ENCODE data around the gene GOLGA8K.
"Not testable (repeated sequence)": the region's sequence is repeated elsewhere in the genome, so short reads cannot be mapped to it uniquely, and the experiment has no call there.

GOLGA8K gene

GRCh38 chr15:32403192-32403591 is at the start of gene GOLGA8K:
Gene GOLGA8K (minus strand): TSS chr15:32403292. CDS start chr15:32403194, 98 bp downstream.
- H4K20me1 ChIP-seq; H3K4me2 ChIP-seq; H3K4me3 ChIP-seq; H3K9ac ChIP-seq; H3K27ac ChIP-seq; H3K9me3 ChIP-seq (replicated peaks in 1 of 11); H3K36me3 ChIP-seq; H3K27me3 ChIP-seq; H3K4me1 ChIP-seq: not testable (repeated sequence)

GRCh38 chr15:32440445-32440977 is 37.4 kb upstream of the GOLGA8K start:
- H3K4me3 ChIP-seq; H3K36me3 ChIP-seq; H4K20me1 ChIP-seq; H3K27ac ChIP-seq; H3K27me3 ChIP-seq; H3K4me1 ChIP-seq; H3K4me2 ChIP-seq; H3K9me3 ChIP-seq (replicated peaks in 1 of 11); H3K9ac ChIP-seq: not testable (repeated sequence)

- H3K4me1 ChIP-seq; H3K9me3 ChIP-seq (replicated peaks in 1 of 11); H3K4me3 ChIP-seq; H4K20me1 ChIP-seq; H3K9ac ChIP-seq; H3K27me3 ChIP-seq; H3K27ac ChIP-seq; H3K36me3 ChIP-seq; H3K4me2 ChIP-seq: not testable (repeated sequence)
Observed at GRCh38 chr15:32434102-32434963, 31.2 kb upstream of the GOLGA8K start.

- H3K36me3 ChIP-seq; H3K9ac ChIP-seq; H3K9me3 ChIP-seq (replicated peaks in 1 of 11); H3K4me1 ChIP-seq; H3K27ac ChIP-seq; H3K4me3 ChIP-seq; H4K20me1 ChIP-seq; H3K27me3 ChIP-seq; H3K4me2 ChIP-seq: not testable (repeated sequence)
Observed at GRCh38 chr15:32427635-32428034, 24.5 kb upstream of the GOLGA8K start.

GRCh38 chr15:32426511-32426910 is 23.4 kb upstream of the GOLGA8K start:
- not testable (repeated sequence) for H3K36me3 ChIP-seq; H3K27me3 ChIP-seq; H3K9ac ChIP-seq; H3K27ac ChIP-seq; H4K20me1 ChIP-seq; H3K4me1 ChIP-seq; H3K4me3 ChIP-seq; H3K4me2 ChIP-seq; H3K9me3 ChIP-seq (replicated peaks in 1 of 11)

- not testable (repeated sequence) for H3K4me2 ChIP-seq; H3K4me1 ChIP-seq; H3K9me3 ChIP-seq (replicated peaks in 1 of 11); H3K27me3 ChIP-seq; H3K9ac ChIP-seq; H3K27ac ChIP-seq; H3K36me3 ChIP-seq; H3K4me3 ChIP-seq; H4K20me1 ChIP-seq
Observed at GRCh38 chr15:32407903-32408302, 4.8 kb upstream of the GOLGA8K start.

- H4K20me1 ChIP-seq; H3K36me3 ChIP-seq; H3K9ac ChIP-seq; H3K27ac ChIP-seq; H3K27me3 ChIP-seq; H3K4me1 ChIP-seq; H3K4me2 ChIP-seq; H3K9me3 ChIP-seq (replicated peaks in 1 of 11); H3K4me3 ChIP-seq: not testable (repeated sequence)
Observed at GRCh38 chr15:32396522-32396921, 6.6 kb downstream of the GOLGA8K start.

- H3K27ac ChIP-seq; H3K9me3 ChIP-seq (replicated peaks in 1 of 11); H3K9ac ChIP-seq; H3K4me3 ChIP-seq; H3K36me3 ChIP-seq; H3K4me2 ChIP-seq; H4K20me1 ChIP-seq; H3K4me1 ChIP-seq; H3K27me3 ChIP-seq: not testable (repeated sequence)
Observed at GRCh38 chr15:32394745-32395144, 8.3 kb downstream of the GOLGA8K start.

- H3K9ac ChIP-seq; H3K9me3 ChIP-seq (replicated peaks in 1 of 11); H3K4me1 ChIP-seq; H3K27ac ChIP-seq; H3K4me2 ChIP-seq; H4K20me1 ChIP-seq; H3K27me3 ChIP-seq; H3K4me3 ChIP-seq; H3K36me3 ChIP-seq: not testable (repeated sequence)
Observed at GRCh38 chr15:32388050-32388648, 14.9 kb downstream of the GOLGA8K start.

GRCh38 chr15:32385823-32386495 is 17.1 kb downstream of the GOLGA8K start:
- H3K27ac ChIP-seq; H3K4me3 ChIP-seq; H3K4me2 ChIP-seq; H4K20me1 ChIP-seq; H3K9me3 ChIP-seq (replicated peaks in 1 of 11); H3K36me3 ChIP-seq; H3K27me3 ChIP-seq; H3K9ac ChIP-seq; H3K4me1 ChIP-seq: not testable (repeated sequence)

GRCh38 chr15:32374185-32374584 is 28.9 kb downstream of the GOLGA8K start:
- not testable (repeated sequence) for H3K4me3 ChIP-seq

GRCh38 chr15:32373707-32374106 is 29.4 kb downstream of the GOLGA8K start:
- not testable (repeated sequence) for H3K4me3 ChIP-seq; H3K4me1 ChIP-seq; H3K9ac ChIP-seq; H3K4me2 ChIP-seq; H3K9me3 ChIP-seq (replicated peaks in 1 of 11); H4K20me1 ChIP-seq; H3K27ac ChIP-seq; H3K27me3 ChIP-seq; H3K36me3 ChIP-seq

More at GRCh38 chr15:32374185-32374584, 28.9 kb downstream of the GOLGA8K start:
- not testable (repeated sequence) for H3K36me3 ChIP-seq; H3K9ac ChIP-seq; H3K27me3 ChIP-seq; H3K27ac ChIP-seq; H3K9me3 ChIP-seq (replicated peaks in 1 of 11); H3K4me1 ChIP-seq; H3K4me2 ChIP-seq; H4K20me1 ChIP-seq

GRCh38 chr15:32372075-32372474 is 31.0 kb downstream of the GOLGA8K start:
- H3K4me3 ChIP-seq, H4K20me1 ChIP-seq, H3K27me3 ChIP-seq: not testable (repeated sequence)

GRCh38 chr15:32370526-32370925 is 32.6 kb downstream of the GOLGA8K start:
- H3K36me3 ChIP-seq, H3K4me1 ChIP-seq, H3K9ac ChIP-seq: not testable (repeated sequence)

More at GRCh38 chr15:32372075-32372474, 31.0 kb downstream of the GOLGA8K start:
- not testable (repeated sequence) for H3K9ac ChIP-seq; H3K4me2 ChIP-seq; H3K9me3 ChIP-seq (replicated peaks in 1 of 11); H3K4me1 ChIP-seq; H3K36me3 ChIP-seq; H3K27ac ChIP-seq

More at GRCh38 chr15:32370526-32370925, 32.6 kb downstream of the GOLGA8K start:
- not testable (repeated sequence) for H3K4me2 ChIP-seq; H3K27me3 ChIP-seq; H3K9me3 ChIP-seq (replicated peaks in 1 of 11); H3K27ac ChIP-seq; H4K20me1 ChIP-seq; H3K4me3 ChIP-seq

Data from BLaER1 treated with 17β-estradiol and CSF1 and Interleukin-3, amounts not matched to agents 10 nM and 100 nM (cell line).